ENCODE data around the gene ZNF429. TPM values are rescaled to one million over a fixed set of nuclear protein-coding genes. Genes with fewer than 3 reads are reported as not detected.
"Not testable (repeated sequence)": the region's sequence is repeated elsewhere in the genome, so short reads cannot be mapped to it uniquely, and the experiment has no call there.

Gene ZNF429
- total and polyA plus RNA-seq, 12 donors: 3.8 to 12.2 (median 8.4) TPM

DNA sequence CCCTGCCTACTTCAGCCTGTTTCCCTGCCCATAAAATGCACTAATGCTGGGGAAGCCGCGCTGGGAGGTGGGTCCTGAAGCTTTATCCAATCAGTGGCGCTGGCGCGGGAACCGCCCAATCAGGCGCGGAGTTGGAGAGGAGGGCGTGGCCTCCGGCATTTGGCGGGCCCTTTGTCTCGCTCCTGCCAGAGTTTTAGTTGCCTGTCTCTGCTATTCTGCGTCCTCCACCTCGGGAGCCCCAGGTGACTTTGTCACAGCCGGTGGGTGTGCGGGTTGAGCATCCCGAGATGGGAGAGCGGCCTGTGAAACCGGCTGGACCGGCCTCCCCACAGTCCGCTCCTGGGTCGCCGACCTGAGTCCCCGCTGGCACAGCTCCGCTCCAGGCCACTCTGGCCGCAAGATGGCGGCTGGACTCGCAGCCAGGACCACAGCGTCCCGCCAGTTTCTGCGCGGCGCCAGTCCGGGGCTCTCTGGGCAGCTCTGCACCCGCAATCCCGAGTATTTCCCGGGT, 30.7 kb upstream of the ZNF429 start:
- TF ChIP-seq, protein P1, sequence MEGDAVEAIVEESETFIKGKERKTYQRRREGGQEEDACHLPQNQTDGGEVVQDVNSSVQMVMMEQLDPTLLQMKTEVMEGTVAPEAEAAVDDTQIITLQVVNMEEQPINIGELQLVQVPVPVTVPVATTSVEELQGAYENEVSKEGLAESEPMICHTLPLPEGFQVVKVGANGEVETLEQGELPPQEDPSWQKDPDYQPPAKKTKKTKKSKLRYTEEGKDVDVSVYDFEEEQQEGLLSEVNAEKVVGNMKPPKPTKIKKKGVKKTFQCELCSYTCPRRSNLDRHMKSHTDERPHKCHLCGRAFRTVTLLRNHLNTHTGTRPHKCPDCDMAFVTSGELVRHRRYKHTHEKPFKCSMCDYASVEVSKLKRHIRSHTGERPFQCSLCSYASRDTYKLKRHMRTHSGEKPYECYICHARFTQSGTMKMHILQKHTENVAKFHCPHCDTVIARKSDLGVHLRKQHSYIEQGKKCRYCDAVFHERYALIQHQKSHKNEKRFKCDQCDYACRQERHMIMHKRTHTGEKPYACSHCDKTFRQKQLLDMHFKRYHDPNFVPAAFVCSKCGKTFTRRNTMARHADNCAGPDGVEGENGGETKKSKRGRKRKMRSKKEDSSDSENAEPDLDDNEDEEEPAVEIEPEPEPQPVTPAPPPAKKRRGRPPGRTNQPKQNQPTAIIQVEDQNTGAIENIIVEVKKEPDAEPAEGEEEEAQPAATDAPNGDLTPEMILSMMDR (IDR thresholded peaks at IDR 0.05): peak in 4 of 9 donors; percentile 16 to 35 (median 23)
- no peaks in the 10 kb centered on the region for H3K36me3 ChIP-seq
- H3K4me1 ChIP-seq: peaks cover 0 to 13% (median 6%) of the 10 kb centered on the region in 9 donors
- 1% methylated on average over 37 of the region's 37 CpGs for WGBS, 2 donors
- DNase-seq (peak; percentile 80 to 86), ATAC-seq (peak; percentile 97 to 100 (median 99))
- no peaks in the 10 kb centered on the region for H3K9me3 ChIP-seq
- H3K27ac ChIP-seq: no peak overlapping the region
- peak overlapping the region; percentile 8 to 70 (median 58) for H3K4me3 ChIP-seq
- intact Hi-C loops (cut with DNase I): loop anchor here in 2 of 10 donors (5.0 to 10.0 kb wide), 2 partner anchors 77 to 270 kb away; partner anchors contain the start of gene ZNF493 (in 1 of the 2)
- H3K27me3 ChIP-seq: peaks cover 0 to 11% (median 0%) of the 10 kb centered on the region in 7 donors

DNA sequence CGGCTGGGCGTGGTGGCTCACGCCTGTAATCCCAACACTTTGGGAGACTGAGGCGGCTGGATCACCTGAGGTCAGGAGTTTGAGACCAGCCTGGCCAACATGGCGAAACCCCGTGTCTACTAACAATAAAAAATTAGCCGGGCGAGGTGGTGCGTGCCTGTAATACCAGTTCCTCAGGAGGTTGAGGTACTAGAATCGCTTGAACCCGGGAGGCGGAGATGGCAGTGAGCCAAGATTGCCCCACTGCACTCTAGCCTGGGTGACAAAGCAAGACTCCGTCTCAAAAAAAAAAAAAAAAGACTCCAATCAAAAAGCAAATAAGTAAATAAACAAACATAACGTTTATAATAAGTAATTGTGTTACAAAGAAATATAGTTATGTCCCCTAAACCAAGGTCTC, 23.0 kb upstream of the ZNF429 start:
- 93 to 95% methylated on average over 14 of the region's 14 CpGs for WGBS, 2 donors

DNA sequence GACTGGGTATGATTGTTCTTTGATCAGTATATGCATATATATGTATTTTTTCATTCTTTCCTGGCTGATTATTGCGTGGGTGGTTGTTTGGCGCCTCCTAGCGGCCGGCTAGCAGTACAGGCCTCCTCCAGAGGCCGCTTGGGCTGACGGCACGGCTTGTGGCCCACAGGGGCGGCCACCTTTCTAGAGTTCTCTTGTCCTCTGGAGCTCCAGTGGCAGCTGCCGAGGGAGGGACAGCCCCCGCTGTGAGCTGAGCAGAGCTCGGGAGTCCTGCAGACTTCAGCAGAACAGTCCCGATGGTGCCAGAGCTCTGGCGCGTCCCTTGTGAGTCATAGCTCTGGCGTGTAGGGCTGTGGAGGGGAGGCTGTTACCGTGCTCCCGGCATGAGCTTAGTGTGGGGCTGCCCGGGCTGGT, 22.5 kb upstream of the ZNF429 start:
- DNase-seq (peak; percentile 28 to 68), ATAC-seq (peak; percentile 77 to 94 (median 89))
- H3K27ac ChIP-seq: peak overlapping the region in 1 of 10 donors; percentile 31
- H3K36me3 ChIP-seq: no peaks in the 10 kb centered on the region
- H3K27me3 ChIP-seq: no peaks in the 10 kb centered on the region
- TF ChIP-seq, protein P1 (IDR thresholded peaks at IDR 0.05): peak; percentile 78 to 92 (median 84)
- H3K9me3 ChIP-seq: peaks cover 0 to 5% (median 0%) of the 10 kb centered on the region in 11 donors
- intact Hi-C loops (cut with DNase I): loop anchor here in 9 of 10 donors (5.0 to 10.0 kb wide), 4 partner anchors 212 to 281 kb away; no protein-coding TSS in a partner anchor
- peak overlapping the region in 2 of 10 donors; percentile 15 to 22 for H3K4me3 ChIP-seq
- 54 to 71% methylated on average over 18 of the region's 18 CpGs for WGBS, 2 donors
- H3K4me1 ChIP-seq: no peaks in the 10 kb centered on the region

More for the DNA sequence above, 23.0 kb upstream of the ZNF429 start:
- intact Hi-C loops (cut with DNase I): loop anchor here in 9 of 10 donors (5.0 to 10.0 kb wide), 4 partner anchors 212 to 280 kb away; no protein-coding TSS in a partner anchor
- not testable (repeated sequence) for H3K27me3 ChIP-seq, H3K9me3 ChIP-seq, H3K27ac ChIP-seq, H3K36me3 ChIP-seq, H3K4me1 ChIP-seq, DNase-seq, ATAC-seq, H3K4me3 ChIP-seq

DNA sequence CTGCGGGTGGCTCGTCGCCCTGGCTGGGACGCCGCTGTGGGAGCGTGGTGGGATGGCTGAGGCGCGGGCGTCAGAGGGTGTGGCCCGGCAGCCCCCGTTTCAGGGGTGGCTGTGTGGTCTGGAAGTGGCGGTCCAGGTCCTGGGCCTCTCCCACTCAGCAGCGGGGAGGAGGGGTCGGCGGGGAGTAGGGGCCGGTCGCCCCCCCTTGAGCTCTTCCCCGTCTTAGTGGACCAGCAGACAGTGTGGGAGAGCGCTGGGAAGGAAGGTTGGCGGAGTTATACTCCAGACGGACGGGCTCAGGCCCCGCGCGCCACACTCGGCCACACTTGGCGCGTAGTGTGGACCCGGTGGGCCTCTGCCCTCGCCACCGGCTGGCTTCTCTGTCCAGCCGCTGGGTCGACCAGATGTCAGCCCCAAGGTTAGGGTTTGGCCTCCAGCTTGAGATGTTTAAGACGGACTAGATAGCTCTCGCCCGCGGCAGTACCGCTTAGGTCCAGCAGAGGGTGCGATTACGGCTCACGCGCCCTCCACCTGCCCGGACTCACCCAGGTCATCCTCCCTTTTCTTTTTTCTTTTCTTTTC, 21.7 kb upstream of the ZNF429 start:
- H3K27ac ChIP-seq: no peak overlapping the region
- DNase-seq (peak; percentile 16 to 76), ATAC-seq (peak; percentile 56 to 84 (median 76))
- H3K4me1 ChIP-seq: no peaks in the 10 kb centered on the region
- no peaks in the 10 kb centered on the region for H3K27me3 ChIP-seq
- H3K9me3 ChIP-seq: peaks cover 0 to 5% (median 0%) of the 10 kb centered on the region in 11 donors
- no peaks in the 10 kb centered on the region for H3K36me3 ChIP-seq
- peak overlapping the region in 4 of 10 donors; percentile 8 to 22 (median 14) for H3K4me3 ChIP-seq
- WGBS, 2 donors: 70 to 85% methylated on average over 43 of the region's 43 CpGs
- TF ChIP-seq, protein P1 (IDR thresholded peaks at IDR 0.05): peak; percentile 34 to 71 (median 61)
- intact Hi-C loops (cut with DNase I): loop anchor here in 9 of 10 donors (2.0 to 10.0 kb wide), 5 partner anchors 211 to 281 kb away; no protein-coding TSS in a partner anchor
